ENCODE measurements around the gene KIF2C. TPM values are rescaled to one million over a fixed set of nuclear protein-coding genes. Genes with fewer than 3 reads are reported as not detected.
A peak's percentile ranks its signal among the peaks of the same experiment; 100 is the strongest.
"Not testable (repeated sequence)": the region's sequence is repeated elsewhere in the genome, so short reads cannot be mapped to it uniquely, and the experiment has no call there.

KIF2C gene
- total RNA-seq, 1 experiment from 2014 or later, result 85.9 TPM

GRCh38 chr1:44806704-44807363 is 67.2 kb downstream of the KIF2C start, which contains the start of gene DYNLT4:
TSS of gene DYNLT4 (minus strand) at chr1:44807351. CDS start at chr1:44806668, 683 bp downstream.
- no peak for DNase-seq (ENCODE audit: low spot score)
- in situ Hi-C loops (cut with HindIII; ENCODE audit: low sequenced_read_pairs), result no loop called here

GRCh38 chr1:44807364-44808062 is 67.9 kb downstream of the KIF2C start:
- in situ Hi-C loops (cut with HindIII; ENCODE audit: low sequenced_read_pairs), result no loop called here
- peak; percentile 67 for DNase-seq (ENCODE audit: low spot score)

GRCh38 chr1:44808063-44808937 is 68.7 kb downstream of the KIF2C start, which contains the start of gene BTBD19:
TSS of gene BTBD19 (plus strand) at chr1:44808523. CDS start at chr1:44808821, 298 bp downstream.
- in situ Hi-C loops (cut with HindIII; ENCODE audit: low sequenced_read_pairs), result no loop called here
- DNase-seq (ENCODE audit: low spot score), result peak; percentile 72

GRCh38 chr1:44808938-44809917 is 69.6 kb downstream of the KIF2C start:
- DNase-seq (ENCODE audit: low spot score), result no peak
- in situ Hi-C loops (cut with HindIII; ENCODE audit: low sequenced_read_pairs), result no loop called here

GRCh38 chr1:44810101-44810761 is 70.6 kb downstream of the KIF2C start:
- in situ Hi-C loops (cut with HindIII; ENCODE audit: low sequenced_read_pairs), result no loop called here
- DNase-seq (ENCODE audit: low spot score), result no peak

- DNase-seq (ENCODE audit: low spot score); in situ Hi-C loops (cut with HindIII; ENCODE audit: low sequenced_read_pairs): not testable (repeated sequence)
Observed at GRCh38 chr1:44810762-44811105, 71.1 kb downstream of the KIF2C start.

- in situ Hi-C loops (cut with HindIII; ENCODE audit: low sequenced_read_pairs), result no loop called here
- DNase-seq (ENCODE audit: low spot score), result no peak
Observed at GRCh38 chr1:44811234-44811633, 71.6 kb downstream of the KIF2C start.

GRCh38 chr1:44812822-44813543 is 73.3 kb downstream of the KIF2C start:
- in situ Hi-C loops (cut with HindIII; ENCODE audit: low sequenced_read_pairs), result no loop called here
- peak; percentile 57 for DNase-seq (ENCODE audit: low spot score)

GRCh38 chr1:44815926-44816325 is 76.3 kb downstream of the KIF2C start:
- in situ Hi-C loops (cut with HindIII; ENCODE audit: low sequenced_read_pairs); DNase-seq (ENCODE audit: low spot score): not testable (repeated sequence)

GRCh38 chr1:44817307-44817706 is 77.7 kb downstream of the KIF2C start:
- in situ Hi-C loops (cut with HindIII; ENCODE audit: low sequenced_read_pairs), result no loop called here
- DNase-seq (ENCODE audit: low spot score), result no peak

Other genes starting within 250 kb of the KIF2C start
- 17.7 and 23.1 TPM in 2 replicates for gene TMEM53, start 65.4 kb upstream of the KIF2C start, total RNA-seq (2014; rRNA removed; shearing (Covaris generic))
- gene ARMH1, start 65.1 kb upstream of the KIF2C start, total RNA-seq (2014; rRNA removed; shearing (Covaris generic)), result 2.2 TPM in 1 of 2 replicates, not detected in the other
- not detected in 2 replicates for gene RNU5D-1, start 8.7 kb upstream of the KIF2C start, total RNA-seq (2014; rRNA removed; shearing (Covaris generic))
- 3,222 and 3,561 TPM in 2 replicates for gene RPS8, start 35.7 kb downstream of the KIF2C start, total RNA-seq (2014; rRNA removed; shearing (Covaris generic))
- 2.2 and 2.3 TPM in 2 replicates for gene BEST4, start 48.3 kb downstream of the KIF2C start, total RNA-seq (2014; rRNA removed; shearing (Covaris generic))
- gene PLK3, start 60.5 kb downstream of the KIF2C start, total RNA-seq (2014; rRNA removed; shearing (Covaris generic)), result 8.0 and 8.5 TPM in 2 replicates
- 2.9 and 14.6 TPM in 2 replicates for gene DYNLT4, start 67.5 kb downstream of the KIF2C start, total RNA-seq (2014; rRNA removed; shearing (Covaris generic))
- 1.1 and 1.3 TPM in 2 replicates for gene BTBD19, start 68.7 kb downstream of the KIF2C start, total RNA-seq (2014; rRNA removed; shearing (Covaris generic))
- gene PTCH2, start 103.4 kb downstream of the KIF2C start, total RNA-seq (2014; rRNA removed; shearing (Covaris generic)), result 0.18 and 0.27 TPM in 2 replicates
- 32.3 and 35.5 TPM in 2 replicates for gene EIF2B3, start 246.8 kb downstream of the KIF2C start, total RNA-seq (2014; rRNA removed; shearing (Covaris generic))